NCI-H748 treated with DMSO at 0.1 percent for 48 hours (cell line): ENCODE measurements around the gene ZNF485.
A peak's percentile ranks its signal among the peaks of the same experiment; 100 is the strongest.
"Not testable (repeated sequence)": the region's sequence is repeated elsewhere in the genome, so short reads cannot be mapped to it uniquely, and the experiment has no call there.

Experiments used
- DNase-seq: peaks from one replicate; lab custom pipeline; 2025; lab: John Stamatoyannopoulos, UW

The ZNF485 gene

GRCh38 chr10:43606323-43607198 lies at the start of gene ZNF485:
ZNF485 (plus strand) TSS chr10:43606438; CDS start chr10:43607051, 613 bp downstream.
- peak; percentile 29 for DNase-seq

DNA sequence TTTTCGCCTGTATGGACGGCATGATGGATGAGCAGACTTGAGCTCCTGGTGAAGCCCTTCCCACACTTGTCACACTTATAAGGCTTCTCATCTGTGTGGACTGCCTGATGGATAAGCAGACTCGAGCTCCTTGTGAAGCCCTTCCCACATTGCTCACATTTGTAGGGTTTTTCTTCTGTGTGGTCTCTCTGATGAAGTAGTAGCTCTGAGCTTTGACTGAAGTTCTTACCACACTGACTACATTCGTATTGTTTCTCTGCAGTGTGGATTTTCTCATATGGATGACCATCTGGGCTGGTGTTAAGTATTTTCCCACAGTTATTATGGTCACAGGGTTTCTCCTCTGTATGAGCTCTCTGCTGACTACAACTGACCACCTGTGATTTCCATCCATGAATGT lies 49.0 kb upstream of the ZNF485 start:
- no peak for DNase-seq

- peak; percentile 1 for DNase-seq
Measured at GRCh38 chr10:43569681-43570080, 36.6 kb upstream of the ZNF485 start.

GRCh38 chr10:43570971-43571370 lies 35.3 kb upstream of the ZNF485 start:
- no peak for DNase-seq

DNA sequence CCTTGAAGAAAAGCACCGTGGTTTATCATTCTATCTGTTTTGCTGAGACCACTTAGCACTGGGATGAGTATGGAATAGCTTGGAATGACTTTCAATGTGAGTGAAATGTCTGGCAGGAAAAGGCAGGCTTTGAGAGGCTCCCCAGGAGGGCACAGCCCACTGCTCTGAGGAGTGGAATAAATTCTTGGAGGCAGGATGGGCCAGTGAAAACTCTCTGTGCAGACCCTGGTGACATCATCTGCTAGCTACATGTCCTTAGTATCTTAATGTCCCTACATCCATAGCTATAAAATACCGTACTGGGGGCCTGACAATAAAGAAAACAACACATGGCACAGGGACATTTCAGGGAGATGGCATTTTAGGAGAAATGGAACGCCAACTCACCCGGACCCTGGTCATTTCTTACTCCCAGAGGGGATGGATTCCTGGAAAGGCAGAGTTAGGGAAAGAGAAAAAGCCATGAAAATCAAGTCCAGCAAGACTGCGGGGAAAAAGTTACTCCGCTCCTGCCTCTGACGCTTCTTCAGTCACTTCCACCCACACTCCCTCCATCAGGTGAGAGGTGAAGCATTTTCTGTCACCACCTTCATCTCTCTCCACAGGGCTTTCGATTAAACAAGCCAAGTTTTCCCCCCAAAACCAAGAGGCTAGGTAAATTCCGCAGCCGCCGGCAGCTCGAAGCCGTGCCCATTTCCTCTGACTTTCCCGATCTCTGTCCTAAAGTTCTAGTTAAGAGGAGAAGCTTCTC lies 32.8 kb upstream of the ZNF485 start:
- DNase-seq, result no peak

DNA sequence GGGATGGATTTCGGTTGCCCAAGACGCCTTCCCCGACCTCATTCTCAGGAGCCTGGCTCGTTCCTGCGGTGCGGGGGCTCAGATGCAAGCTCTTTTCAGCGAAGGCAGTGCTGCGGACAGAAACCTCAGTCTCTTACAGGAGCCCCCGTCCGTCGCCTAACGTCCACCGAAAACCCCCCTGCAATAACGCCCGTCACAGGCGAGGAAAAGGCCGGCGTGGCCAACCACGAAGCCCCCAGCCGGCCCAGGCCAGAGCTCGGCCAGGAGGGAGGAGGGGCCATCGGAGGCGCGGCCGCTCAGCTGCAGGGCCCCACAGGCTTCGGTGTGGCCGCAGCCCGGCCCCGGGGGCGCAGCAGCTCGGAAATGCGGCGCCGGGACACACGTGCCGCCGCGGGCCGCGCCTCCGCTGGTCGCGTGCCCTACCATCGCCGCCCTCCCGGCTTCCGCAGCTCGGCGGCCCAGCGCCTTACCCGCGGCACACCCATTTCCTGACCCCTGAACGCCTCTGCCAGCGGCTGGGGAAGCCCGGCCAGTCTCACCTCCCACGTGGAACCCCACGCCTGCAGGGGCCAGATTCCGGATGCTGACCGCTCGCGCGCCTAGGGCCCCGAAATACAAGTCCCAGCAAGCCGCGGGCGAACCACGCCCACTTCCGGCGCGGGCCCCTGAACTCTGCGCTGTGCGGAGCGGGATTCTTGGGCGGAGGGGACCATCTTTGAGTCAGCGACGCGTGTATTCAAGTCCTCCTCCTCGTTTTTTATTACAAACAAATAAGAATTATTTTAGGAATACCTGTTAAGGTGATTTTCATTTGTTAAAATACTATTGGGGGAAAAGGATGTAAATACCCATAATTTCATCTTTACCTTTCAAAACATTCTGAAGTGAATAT lies 32.0 kb upstream of the ZNF485 start, which contains the start of gene ZNF239:
Gene ZNF239 (minus strand): TSS at position 616 of the 892 bp plus-strand sequence. CDS start 16,537 bp downstream, outside the sequence.
- DNase-seq, result peak; percentile 0

DNA sequence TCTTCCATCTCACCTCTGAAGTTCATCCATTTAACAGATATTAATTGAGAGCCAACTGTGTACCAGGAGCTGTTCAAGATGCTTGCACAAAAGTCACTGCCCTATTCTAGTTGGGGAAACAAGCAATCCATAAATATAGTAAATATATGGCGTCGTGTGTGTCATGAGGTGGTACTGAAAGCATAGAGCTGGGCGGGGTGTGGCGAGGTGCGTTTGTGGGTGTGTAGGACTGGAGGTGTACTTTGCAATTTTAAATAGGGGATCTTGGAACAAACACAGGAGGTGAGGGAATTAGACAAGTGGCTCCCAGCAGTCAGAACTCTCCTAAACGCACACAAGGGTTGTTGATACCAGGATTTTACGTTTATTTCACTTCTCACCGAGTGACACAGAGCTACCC lies 31.3 kb upstream of the ZNF485 start:
- DNase-seq, result no peak

GRCh38 chr10:43576062-43576461 lies 30.2 kb upstream of the ZNF485 start:
- DNase-seq, result no peak

- no peak for DNase-seq
Measured at GRCh38 chr10:43576580-43576979, 29.7 kb upstream of the ZNF485 start.

GRCh38 chr10:43584051-43584450 lies 22.2 kb upstream of the ZNF485 start:
- no peak for DNase-seq

DNA sequence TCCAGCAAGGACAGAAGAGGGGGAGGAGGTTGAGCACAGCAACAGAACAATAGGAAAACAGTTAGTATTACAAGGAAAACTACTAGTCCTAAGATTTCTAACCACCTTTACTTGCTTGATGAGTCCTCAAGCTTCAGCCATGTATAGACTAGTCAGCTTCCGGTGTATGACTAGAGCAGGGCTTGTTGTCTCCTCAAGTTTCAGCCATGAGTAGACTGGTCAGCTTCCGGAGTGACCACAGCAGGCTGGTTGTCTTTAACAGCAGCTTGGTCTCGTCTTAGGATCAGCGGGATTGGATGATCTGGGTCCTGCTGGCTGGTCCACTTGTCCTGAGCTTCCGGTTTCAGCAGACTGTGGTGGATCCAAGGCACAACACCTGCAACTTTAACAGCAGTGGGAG lies 21.2 kb upstream of the ZNF485 start:
- DNase-seq, result no peak

GRCh38 chr10:43585981-43586729 lies 20.1 kb upstream of the ZNF485 start:
- no peak for DNase-seq

DNA sequence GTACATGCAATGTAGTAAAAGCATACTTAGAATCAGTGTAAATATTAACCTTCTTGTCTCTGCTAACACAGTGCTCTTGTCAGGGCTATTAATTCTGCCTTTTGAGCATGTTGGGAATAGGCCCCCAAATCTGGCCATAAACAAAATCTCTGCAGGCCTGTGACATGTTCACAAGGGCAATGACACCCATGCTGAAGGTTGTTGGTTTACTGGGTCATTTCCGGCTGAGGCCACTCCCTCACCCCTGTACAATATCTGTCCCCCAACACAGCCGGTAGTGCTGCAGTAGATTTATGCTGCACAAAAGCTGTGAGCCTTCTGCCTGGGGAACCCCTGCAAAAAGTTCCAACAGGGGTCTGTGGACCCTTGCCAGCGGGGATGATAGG lies 19.5 kb upstream of the ZNF485 start:
- DNase-seq, result not testable (repeated sequence)

DNA sequence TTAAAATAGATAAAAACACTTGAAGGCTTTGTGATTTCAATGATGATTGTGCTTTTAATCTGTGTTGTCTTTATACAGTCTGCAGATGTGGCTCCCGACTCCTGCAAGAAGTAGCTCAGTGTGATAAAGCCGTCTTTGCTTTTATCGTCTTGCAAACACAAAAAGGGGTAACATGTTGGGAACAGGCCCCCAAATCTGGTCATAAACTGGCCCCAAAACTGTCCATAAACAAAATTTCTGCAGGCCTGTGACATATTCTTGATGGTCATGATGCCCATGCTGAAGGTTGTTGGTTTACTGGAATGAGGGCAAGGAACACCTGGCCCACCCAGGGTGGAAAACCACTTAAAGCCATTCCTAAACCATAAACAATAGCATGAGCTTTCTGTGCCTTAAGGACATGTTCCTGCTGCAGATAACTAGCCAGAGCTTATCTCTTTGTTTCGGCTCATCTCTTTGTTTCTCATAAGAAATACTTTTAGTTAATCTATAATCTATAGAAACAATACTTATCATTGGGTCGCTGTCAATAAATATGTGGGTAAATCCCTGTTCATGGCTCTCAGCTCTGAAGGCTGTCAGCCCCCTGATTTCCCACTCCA lies 14.8 kb upstream of the ZNF485 start:
- no peak for DNase-seq

GRCh38 chr10:43594944-43595589 lies 11.2 kb upstream of the ZNF485 start:
- no peak for DNase-seq

DNA sequence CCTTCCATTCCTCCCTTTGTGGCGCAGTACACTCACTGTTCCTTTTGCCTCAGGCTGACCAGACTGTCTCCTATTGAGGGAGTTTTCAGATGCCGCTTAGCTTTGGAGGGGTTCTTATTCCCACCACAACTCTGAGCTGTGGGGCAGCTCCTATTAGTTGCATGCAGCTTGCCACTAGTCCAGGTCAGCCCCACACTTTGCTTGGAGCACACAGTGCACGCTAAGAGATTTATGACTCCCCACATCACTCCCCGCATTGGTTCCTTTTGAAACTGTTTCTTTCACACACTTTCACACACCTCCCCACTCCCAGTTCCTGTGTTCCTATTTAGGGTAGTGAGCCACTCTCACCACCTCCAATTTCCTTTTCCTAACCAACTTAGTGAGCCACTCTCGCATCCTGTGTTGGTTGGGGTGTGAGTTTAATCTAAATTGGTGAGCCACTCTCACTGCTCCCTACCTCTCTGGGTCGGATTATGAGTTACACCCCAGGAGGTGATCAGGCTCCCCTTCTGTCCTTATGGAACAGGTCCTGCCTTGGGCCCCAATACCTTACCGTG lies 10.4 kb upstream of the ZNF485 start:
- DNase-seq, result no peak

DNA sequence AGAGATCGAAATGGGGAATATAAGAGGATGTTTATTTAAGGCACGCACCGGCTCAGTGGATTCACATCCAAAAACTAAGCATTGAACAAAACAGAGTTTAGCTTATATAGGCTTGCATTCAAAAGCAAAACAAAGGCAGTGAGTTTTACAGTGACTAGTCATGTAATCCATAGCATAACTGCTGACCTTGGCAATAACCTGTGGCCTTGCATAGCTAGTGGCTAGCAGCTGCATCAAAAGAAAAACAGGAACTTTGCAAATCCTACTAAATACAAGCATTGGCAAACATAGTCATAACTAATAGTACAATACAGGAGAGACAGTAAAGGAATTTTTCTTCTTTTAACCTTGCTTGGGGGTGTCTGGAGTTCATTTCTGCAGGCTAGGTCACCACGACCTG lies 9.7 kb upstream of the ZNF485 start:
- no peak for DNase-seq

DNA sequence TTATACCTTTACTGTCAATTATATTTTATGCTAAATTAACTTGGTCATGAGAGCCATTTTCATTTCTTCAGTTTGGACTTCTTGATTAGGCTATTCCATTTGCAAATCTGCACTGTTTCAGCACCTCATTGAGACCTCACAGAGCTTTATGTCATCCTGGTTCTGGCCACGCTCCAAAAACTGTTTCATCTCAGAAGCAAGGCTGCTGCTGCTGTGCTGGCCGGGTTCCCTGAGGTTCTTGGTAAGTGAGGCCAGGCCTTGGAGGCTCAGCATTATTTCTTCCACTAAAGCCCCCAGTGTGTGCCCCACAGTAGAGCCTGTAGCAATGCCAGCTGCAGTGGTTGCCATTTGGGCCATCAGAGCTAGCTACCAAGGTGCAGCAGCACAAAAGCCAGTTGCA lies 7.8 kb upstream of the ZNF485 start:
- DNase-seq, result no peak

DNA sequence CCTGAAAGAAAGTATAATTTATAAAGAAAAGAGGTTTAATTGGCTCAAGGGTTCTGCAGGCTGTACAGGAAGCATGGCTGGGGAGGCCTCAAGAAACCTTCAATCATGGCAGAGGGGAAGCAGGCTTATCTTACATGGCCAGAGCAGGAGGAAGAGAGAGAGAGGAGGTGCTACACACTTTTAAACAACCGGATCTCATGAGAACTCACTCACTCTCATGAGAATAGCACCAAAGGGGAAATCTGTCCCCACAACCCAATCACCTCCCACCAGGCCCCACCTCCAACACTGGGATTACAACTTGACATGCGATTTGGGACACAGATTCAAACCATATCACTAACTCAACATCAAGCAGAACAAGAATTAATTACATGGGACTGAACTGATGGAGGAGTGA lies 6.9 kb upstream of the ZNF485 start:
- no peak for DNase-seq

- DNase-seq, result not testable (repeated sequence)
Measured at GRCh38 chr10:43601576-43601975, 4.7 kb upstream of the ZNF485 start.
